Endodermal cell (in vitro differentiated cells): ENCODE measurements around the gene OSBPL3. TPM values are rescaled to one million over a fixed set of nuclear protein-coding genes. Genes with fewer than 3 reads are reported as not detected.

Experiments used
- DNase-seq: peaks from one replicate; pipeline ENCODE4 v3.0.0-alpha.2; 2017
- H3K27ac ChIP-seq: 2 replicates; pipeline ENCODE4 v1.5.1; 2013; ENCODE audit warnings: mild to moderate bottlenecking, low read depth, low read length, moderate library complexity
- H3K27me3 ChIP-seq: 2 replicates; pipeline ENCODE4 v1.6.1; 2013; ENCODE audit warnings: mild to moderate bottlenecking, low read length, moderate library complexity; ENCODE audit not compliant: insufficient read depth, control insufficient read depth, poor library complexity, severe bottlenecking
- H3K36me3 ChIP-seq: 2 replicates; pipeline ENCODE4 v1.7.0; 2013; ENCODE audit warnings: mild to moderate bottlenecking, low read length, moderate library complexity; ENCODE audit not compliant: control insufficient read depth, insufficient read depth
- H3K4me1 ChIP-seq: one replicate; pipeline ENCODE4 v1.7.0; 2013; ENCODE audit warnings: low read length; ENCODE audit not compliant: control insufficient read depth, insufficient read depth
- H3K4me3 ChIP-seq: 2 replicates; pipeline ENCODE4 v1.5.1; 2013; ENCODE audit warnings: mild to moderate bottlenecking, low read length, moderate library complexity
- H3K9ac ChIP-seq: 2 replicates; pipeline ENCODE4 v1.6.1; 2013; ENCODE audit warnings: mild to moderate bottlenecking, low read length, moderate library complexity; ENCODE audit not compliant: poor library complexity, severe bottlenecking; ENCODE audit errors: extremely low read depth
- H3K9me3 ChIP-seq: 2 replicates; pipeline ENCODE4 v1.6.1; 2013; ENCODE audit warnings: mild to moderate bottlenecking, low read length, moderate library complexity; ENCODE audit not compliant: control insufficient read depth
- H3K27ac Mint-ChIP-seq: 2 replicates; pipeline ENCODE4 v1.8.0; 2020; ENCODE audit warnings: mixed read lengths
- H3K27me3 Mint-ChIP-seq: 2 replicates; pipeline ENCODE4 v1.8.0; 2021; ENCODE audit warnings: mild to moderate bottlenecking, mixed read lengths; ENCODE audit not compliant: insufficient read depth
- H3K36me3 Mint-ChIP-seq: 2 replicates; pipeline ENCODE4 v1.8.0; 2020; ENCODE audit warnings: low read depth, mixed read lengths
- H3K4me1 Mint-ChIP-seq: 2 replicates; pipeline ENCODE4 v1.8.0; 2020; ENCODE audit warnings: mixed read lengths
- H3K4me3 Mint-ChIP-seq: 2 replicates; pipeline ENCODE4 v1.8.0; 2020; ENCODE audit warnings: mild to moderate bottlenecking, moderate library complexity, mixed read lengths
- H3K9me3 Mint-ChIP-seq: 2 replicates; pipeline ENCODE4 v1.8.0; 2020; ENCODE audit warnings: mild to moderate bottlenecking, mixed read lengths
- WGBS, 2 experiments: methylation state at CpG; one replicate each; pipeline versions ENCODE4 v1.1.5 to v1.1.7; 2013; ENCODE audit warnings: missing lambda C conversion rate in 2 of 2, mixed read lengths in 1 of 2; ENCODE audit not compliant: insufficient coverage in 1 of 2, insufficient read length in 1 of 2; 5-methylcytosine and 5-hydroxymethylcytosine counted together
- total RNA-seq, 2 donors: library from RNA; stranded (reverse); fragmentation: NEBNext Ultra II Directional in 1 of 2; extraction: Animal tissue kit (Norgen Biotek cat#: 25700) in 1 of 2; gene quantifications; 2 replicates in 1 of 2; 3 replicates in 1 of 2; pipeline ENCODE4 v1.2.1, GENCODE V29; 2021
- TF ChIP-seq, protein P1 (sequence below): fragments of 200-600 bp; sonication (generic); conservative IDR thresholded peaks from 2 replicates; pipeline ENCODE4 v1.5.0; 2021; ENCODE audit warnings: antibody characterized with exemption, mild to moderate bottlenecking

The OSBPL3 gene
- total RNA-seq, 2 donors from 2014 or later: 9.8 to 11.3 TPM

DNA sequence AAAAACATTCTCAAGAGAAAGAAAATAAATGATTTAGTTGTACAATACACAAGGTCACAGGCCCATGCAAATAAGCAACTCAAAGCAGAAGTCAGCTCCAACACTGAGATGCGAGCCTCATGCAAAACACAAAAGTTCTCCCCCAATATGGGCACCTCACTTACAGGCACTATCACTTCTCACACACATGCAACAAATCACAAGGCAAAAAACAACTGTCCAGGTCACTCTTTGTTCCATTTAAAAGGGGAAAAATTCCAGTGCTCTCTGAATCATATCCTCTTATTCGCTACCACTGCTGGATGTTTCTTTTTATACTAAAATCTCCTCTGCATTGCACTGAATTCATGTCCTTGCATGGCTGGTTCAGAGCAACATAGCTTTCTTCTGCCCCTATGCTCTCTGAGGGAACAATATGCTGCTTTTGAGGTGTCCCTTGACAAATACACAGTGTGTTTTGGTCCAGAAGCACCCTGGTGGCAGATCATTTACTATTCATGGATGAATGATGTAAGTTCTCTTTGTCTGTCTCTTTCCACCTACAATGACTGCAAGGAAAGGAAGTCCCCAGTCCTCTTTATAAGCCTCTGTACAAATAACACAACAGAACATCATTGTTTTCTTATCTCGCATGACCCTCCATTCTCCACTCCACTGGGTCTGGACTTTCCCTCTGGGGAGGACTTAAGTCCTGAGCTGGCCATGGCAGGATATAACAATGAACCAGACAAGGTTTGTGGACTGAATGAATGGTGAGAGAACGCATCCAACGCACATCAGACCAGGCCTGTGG, 137.3 kb downstream of the OSBPL3 start:
- Mint-ChIP-seq H3K4me3 (no peak overlapping the region), H3K36me3 (no peaks in the 10 kb centered on the region), H3K27ac (peak overlapping the region; percentile 74), H3K4me1 (peaks cover 19% of the 10 kb centered on the region), H3K27me3 (no peaks in the 10 kb centered on the region), H3K9me3 (no peaks in the 10 kb centered on the region)
- Histone ChIP-seq H3K9ac (no peak overlapping the region), H3K27me3 (no peaks in the 10 kb centered on the region), H3K36me3 (no peaks in the 10 kb centered on the region), H3K4me3 (no peak overlapping the region), H3K4me1 (peaks cover 3% of the 10 kb centered on the region), H3K9me3 (no peaks in the 10 kb centered on the region), H3K27ac (peak overlapping the region; percentile 90)
- 81 to 87% methylated on average over 3 to 5 of the region's 5 CpGs for WGBS, 2 experiments
- DNase-seq: no peak
- TF ChIP-seq, protein P1, sequence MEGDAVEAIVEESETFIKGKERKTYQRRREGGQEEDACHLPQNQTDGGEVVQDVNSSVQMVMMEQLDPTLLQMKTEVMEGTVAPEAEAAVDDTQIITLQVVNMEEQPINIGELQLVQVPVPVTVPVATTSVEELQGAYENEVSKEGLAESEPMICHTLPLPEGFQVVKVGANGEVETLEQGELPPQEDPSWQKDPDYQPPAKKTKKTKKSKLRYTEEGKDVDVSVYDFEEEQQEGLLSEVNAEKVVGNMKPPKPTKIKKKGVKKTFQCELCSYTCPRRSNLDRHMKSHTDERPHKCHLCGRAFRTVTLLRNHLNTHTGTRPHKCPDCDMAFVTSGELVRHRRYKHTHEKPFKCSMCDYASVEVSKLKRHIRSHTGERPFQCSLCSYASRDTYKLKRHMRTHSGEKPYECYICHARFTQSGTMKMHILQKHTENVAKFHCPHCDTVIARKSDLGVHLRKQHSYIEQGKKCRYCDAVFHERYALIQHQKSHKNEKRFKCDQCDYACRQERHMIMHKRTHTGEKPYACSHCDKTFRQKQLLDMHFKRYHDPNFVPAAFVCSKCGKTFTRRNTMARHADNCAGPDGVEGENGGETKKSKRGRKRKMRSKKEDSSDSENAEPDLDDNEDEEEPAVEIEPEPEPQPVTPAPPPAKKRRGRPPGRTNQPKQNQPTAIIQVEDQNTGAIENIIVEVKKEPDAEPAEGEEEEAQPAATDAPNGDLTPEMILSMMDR: no peak

DNA sequence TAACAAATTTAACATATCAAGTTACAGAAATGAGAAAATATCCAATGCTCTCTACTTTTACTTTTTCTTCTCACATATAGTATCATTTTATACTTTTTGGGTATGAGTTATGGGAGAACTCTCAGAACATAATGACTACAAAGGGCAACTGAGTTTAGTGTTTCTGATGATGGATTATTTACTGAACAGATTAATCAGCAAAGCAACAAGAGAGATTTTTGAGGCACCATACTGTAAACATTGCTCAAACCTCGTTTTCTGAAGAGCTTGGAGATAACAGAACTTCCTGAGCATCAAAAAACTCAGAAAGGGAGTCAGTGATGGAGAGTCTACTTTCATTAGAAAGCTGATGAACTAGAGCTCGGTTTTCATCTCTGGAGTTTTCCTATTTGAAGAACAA, 137.9 kb downstream of the OSBPL3 start:
- H3K27ac ChIP-seq: peak overlapping the region; percentile 90
- no peaks in the 10 kb centered on the region for H3K9me3 ChIP-seq
- Mint-ChIP-seq H3K9me3 (no peaks in the 10 kb centered on the region), H3K27me3 (no peaks in the 10 kb centered on the region), H3K27ac (no peak overlapping the region), H3K4me1 (peaks cover 19% of the 10 kb centered on the region), H3K4me3 (no peak overlapping the region), H3K36me3 (no peaks in the 10 kb centered on the region)
- DNase-seq: no peak
- H3K4me3 ChIP-seq: no peak overlapping the region
- H3K27me3 ChIP-seq: no peaks in the 10 kb centered on the region
- H3K4me1 ChIP-seq: peaks cover 3% of the 10 kb centered on the region
- WGBS, 2 experiments: 89 to 93% methylated on average over 1 to 2 of the region's 2 CpGs
- H3K9ac ChIP-seq: no peak overlapping the region
- H3K36me3 ChIP-seq: no peaks in the 10 kb centered on the region
- TF ChIP-seq, protein P1: no peak

DNA sequence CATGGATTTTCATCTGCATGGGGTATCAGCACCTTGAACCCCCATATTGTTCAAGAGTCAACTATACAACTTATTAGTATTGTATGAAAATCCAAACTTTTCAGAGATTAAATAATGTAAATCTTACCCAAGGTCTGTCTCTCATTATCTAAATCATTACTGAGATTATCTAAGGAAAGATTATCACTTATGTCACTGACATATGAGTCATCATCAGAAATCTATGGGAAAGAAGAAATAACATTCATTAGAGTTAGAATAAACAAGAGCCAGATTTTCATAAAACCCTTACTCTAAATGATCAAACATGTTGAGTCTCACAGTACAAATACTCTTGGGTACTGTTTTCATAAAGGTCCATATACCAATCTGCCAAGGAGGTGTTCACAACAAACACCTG, 139.4 kb downstream of the OSBPL3 start:
- no peak overlapping the region for H3K4me3 ChIP-seq
- no peak overlapping the region for H3K27ac ChIP-seq
- Mint-ChIP-seq H3K4me3 (no peak overlapping the region), H3K9me3 (no peaks in the 10 kb centered on the region), H3K36me3 (no peaks in the 10 kb centered on the region), H3K27me3 (no peaks in the 10 kb centered on the region), H3K27ac (no peak overlapping the region), H3K4me1 (peaks cover 19% of the 10 kb centered on the region)
- no peaks in the 10 kb centered on the region for H3K9me3 ChIP-seq
- DNase-seq: no peak
- H3K9ac ChIP-seq: no peak overlapping the region
- H3K36me3 ChIP-seq: no peaks in the 10 kb centered on the region
- TF ChIP-seq, protein P1: no peak
- H3K4me1 ChIP-seq: peaks cover 3% of the 10 kb centered on the region
- H3K27me3 ChIP-seq: no peaks in the 10 kb centered on the region
